ENCODE measurements around the gene BRINP3. TPM values are rescaled to one million over a fixed set of nuclear protein-coding genes. Genes with fewer than 3 reads are reported as not detected.

BRINP3 gene
- polyA plus RNA-seq, 2 of the 4 experiments (the other 2 are of a cell fraction) = not detected

DNA sequence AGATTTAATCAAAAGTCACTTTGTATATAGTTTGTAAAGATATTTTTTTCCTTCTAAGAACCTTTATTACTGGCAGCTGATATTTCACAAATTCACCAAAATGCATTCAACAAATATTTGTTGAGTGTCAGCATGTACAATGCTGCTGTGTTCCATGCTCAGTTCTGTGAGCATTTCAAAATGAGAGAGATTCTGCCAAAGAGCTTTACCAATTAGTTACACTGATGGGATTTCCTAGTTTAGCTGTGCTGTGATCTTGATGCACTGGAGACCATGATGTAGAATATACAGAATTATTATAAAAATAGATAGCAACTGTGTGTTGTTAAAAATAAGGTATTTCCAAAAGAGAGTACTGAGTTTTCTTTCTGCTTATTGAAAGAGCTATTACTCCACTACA lies 225.6 kb downstream of the BRINP3 start:
- Histone ChIP-seq H3K4me3 (no peak overlapping the region), H3K4me1 (no peaks in the 10 kb centered on the region), H3K4me2 (no peak overlapping the region), H3K9me3 (no peaks in the 10 kb centered on the region), H3K27ac (no peak overlapping the region)
- POLR2A ChIA-PET = no interaction called here
- no peak for TF ChIP-seq RFX5 (IDR thresholded peaks at IDR 0.05)
- TF ChIP-seq, protein P1, sequence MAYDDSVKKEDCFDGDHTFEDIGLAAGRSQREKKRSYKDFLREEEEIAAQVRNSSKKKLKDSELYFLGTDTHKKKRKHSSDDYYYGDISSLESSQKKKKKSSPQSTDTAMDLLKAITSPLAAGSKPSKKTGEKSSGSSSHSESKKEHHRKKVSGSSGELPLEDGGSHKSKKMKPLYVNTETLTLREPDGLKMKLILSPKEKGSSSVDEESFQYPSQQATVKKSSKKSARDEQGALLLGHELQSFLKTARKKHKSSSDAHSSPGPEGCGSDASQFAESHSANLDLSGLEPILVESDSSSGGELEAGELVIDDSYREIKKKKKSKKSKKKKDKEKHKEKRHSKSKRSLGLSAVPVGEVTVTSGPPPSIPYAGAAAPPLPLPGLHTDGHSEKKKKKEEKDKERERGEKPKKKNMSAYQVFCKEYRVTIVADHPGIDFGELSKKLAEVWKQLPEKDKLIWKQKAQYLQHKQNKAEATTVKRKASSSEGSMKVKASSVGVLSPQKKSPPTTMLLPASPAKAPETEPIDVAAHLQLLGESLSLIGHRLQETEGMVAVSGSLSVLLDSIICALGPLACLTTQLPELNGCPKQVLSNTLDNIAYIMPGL (CRISPR knock-in tag; IDR thresholded peaks at IDR 0.05; ENCODE audit: borderline replicate concordance) = no peak
- TF ChIP-seq, protein P2, sequence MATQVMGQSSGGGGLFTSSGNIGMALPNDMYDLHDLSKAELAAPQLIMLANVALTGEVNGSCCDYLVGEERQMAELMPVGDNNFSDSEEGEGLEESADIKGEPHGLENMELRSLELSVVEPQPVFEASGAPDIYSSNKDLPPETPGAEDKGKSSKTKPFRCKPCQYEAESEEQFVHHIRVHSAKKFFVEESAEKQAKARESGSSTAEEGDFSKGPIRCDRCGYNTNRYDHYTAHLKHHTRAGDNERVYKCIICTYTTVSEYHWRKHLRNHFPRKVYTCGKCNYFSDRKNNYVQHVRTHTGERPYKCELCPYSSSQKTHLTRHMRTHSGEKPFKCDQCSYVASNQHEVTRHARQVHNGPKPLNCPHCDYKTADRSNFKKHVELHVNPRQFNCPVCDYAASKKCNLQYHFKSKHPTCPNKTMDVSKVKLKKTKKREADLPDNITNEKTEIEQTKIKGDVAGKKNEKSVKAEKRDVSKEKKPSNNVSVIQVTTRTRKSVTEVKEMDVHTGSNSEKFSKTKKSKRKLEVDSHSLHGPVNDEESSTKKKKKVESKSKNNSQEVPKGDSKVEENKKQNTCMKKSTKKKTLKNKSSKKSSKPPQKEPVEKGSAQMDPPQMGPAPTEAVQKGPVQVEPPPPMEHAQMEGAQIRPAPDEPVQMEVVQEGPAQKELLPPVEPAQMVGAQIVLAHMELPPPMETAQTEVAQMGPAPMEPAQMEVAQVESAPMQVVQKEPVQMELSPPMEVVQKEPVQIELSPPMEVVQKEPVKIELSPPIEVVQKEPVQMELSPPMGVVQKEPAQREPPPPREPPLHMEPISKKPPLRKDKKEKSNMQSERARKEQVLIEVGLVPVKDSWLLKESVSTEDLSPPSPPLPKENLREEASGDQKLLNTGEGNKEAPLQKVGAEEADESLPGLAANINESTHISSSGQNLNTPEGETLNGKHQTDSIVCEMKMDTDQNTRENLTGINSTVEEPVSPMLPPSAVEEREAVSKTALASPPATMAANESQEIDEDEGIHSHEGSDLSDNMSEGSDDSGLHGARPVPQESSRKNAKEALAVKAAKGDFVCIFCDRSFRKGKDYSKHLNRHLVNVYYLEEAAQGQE (IDR thresholded peaks at IDR 0.05) = no peak
- TF ChIP-seq ZSCAN20 (CRISPR knock-in tag; IDR thresholded peaks at IDR 0.05) = no peak
- TF ChIP-seq CBX2 (IDR thresholded peaks at IDR 0.05; ENCODE audit: borderline replicate concordance, low read depth) = no peak
- TF ChIP-seq MAZ (IDR thresholded peaks at IDR 0.05; ENCODE audit: borderline replicate concordance, low read depth, low read length) = no peak
- TF ChIP-seq EHF (CRISPR knock-in tag; IDR thresholded peaks at IDR 0.05) = no peak
- TF ChIP-seq, protein P3, sequence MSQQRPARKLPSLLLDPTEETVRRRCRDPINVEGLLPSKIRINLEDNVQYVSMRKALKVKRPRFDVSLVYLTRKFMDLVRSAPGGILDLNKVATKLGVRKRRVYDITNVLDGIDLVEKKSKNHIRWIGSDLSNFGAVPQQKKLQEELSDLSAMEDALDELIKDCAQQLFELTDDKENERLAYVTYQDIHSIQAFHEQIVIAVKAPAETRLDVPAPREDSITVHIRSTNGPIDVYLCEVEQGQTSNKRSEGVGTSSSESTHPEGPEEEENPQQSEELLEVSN (IDR thresholded peaks at IDR 0.05; ENCODE audit: borderline replicate concordance, low read depth) = no peak
- TF ChIP-seq NFE2L2 (conservative IDR thresholded peaks at IDR 0.05; ENCODE audit: low read length) = no peak
- no peak for TF ChIP-seq POLR2A (IDR thresholded peaks at IDR 0.05; ENCODE audit: low read length)
- TF ChIP-seq MYC (IDR thresholded peaks at IDR 0.05; ENCODE audit: borderline replicate concordance, low read length) = no peak
- TF ChIP-seq FOXS1 (CRISPR knock-in tag; IDR thresholded peaks at IDR 0.05) = no peak
- TF ChIP-seq, protein P4, sequence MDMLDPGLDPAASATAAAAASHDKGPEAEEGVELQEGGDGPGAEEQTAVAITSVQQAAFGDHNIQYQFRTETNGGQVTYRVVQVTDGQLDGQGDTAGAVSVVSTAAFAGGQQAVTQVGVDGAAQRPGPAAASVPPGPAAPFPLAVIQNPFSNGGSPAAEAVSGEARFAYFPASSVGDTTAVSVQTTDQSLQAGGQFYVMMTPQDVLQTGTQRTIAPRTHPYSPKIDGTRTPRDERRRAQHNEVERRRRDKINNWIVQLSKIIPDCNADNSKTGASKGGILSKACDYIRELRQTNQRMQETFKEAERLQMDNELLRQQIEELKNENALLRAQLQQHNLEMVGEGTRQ (IDR thresholded peaks at IDR 0.05) = no peak
- no peak for TF ChIP-seq EP300 (IDR thresholded peaks at IDR 0.05)
- TF ChIP-seq RAD21 (conservative IDR thresholded peaks at IDR 0.05 in 1 of 2, IDR thresholded peaks at IDR 0.05 in 1 of 2) = no peak
- TF ChIP-seq RARB (CRISPR knock-in tag; IDR thresholded peaks at IDR 0.05) = no peak
- no peak for TF ChIP-seq PHF8 (IDR thresholded peaks at IDR 0.05; ENCODE audit: borderline replicate concordance, low read depth)
- no peak for TF ChIP-seq TFCP2L1 (CRISPR knock-in tag; IDR thresholded peaks at IDR 0.05)
- DNase-seq (ENCODE audit: low read depth in 1 of 2, low spot score in 1 of 2) = no peak
- no peak for FAIRE-seq
- CTCF ChIA-PET = no interaction called here
- no peak for ATAC-seq

DNA sequence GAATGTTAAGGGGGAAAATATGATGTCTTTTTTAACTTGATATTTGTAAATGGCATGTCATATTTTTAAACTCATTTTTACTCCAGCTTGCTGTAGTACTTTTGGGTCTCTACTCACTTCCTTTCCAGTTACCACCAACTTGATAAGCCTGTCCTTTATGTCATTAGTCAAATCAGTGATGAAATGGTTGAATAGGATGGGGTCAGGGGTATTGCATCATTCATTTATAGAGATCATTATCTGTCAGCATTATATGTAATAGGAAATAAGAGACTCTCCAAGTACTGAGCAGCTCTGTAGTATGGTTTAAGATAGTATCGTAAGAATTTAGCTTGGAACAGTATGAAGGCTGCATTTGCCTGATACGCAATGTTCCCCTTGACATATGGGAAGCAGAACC lies 227.3 kb downstream of the BRINP3 start:
- POLR2A ChIA-PET = no interaction called here
- no peaks in the 10 kb centered on the region for H3K9me3 ChIP-seq
- 96% methylated on average over 2 of the region's 2 CpGs for WGBS (ENCODE audit: missing lambda C conversion rate)
- DNase-seq (ENCODE audit: low read depth in 1 of 2, low spot score in 1 of 2) = no peak
- no peak for ATAC-seq
- no peak overlapping the region for H3K4me3 ChIP-seq
- no peak for FAIRE-seq
- H3K4me1 ChIP-seq = no peaks in the 10 kb centered on the region
- no peak overlapping the region for H3K27ac ChIP-seq
- no peak for TF ChIP-seq HOXB13 (CRISPR knock-in tag; IDR thresholded peaks at IDR 0.05; ENCODE audit: low read depth)
- no peak for TF ChIP-seq CHD4 (IDR thresholded peaks at IDR 0.05; ENCODE audit: borderline replicate concordance)
- no peak for TF ChIP-seq EP300 (IDR thresholded peaks at IDR 0.05)
- TF ChIP-seq RNF2 (IDR thresholded peaks at IDR 0.05; ENCODE audit: borderline replicate concordance, low read depth) = no peak
- CTCF ChIA-PET = no interaction called here
- no peak overlapping the region for H3K4me2 ChIP-seq
